Neuronal stem cell (in vitro differentiated cells): ENCODE measurements around the gene ANO9.

Experiments
- DNase-seq: peaks from one replicate; pipeline ENCODE4 v3.0.0-alpha.2; 2013; ENCODE audit warnings: low spot score
- H2AFZ ChIP-seq: one replicate; pipeline ENCODE4 v1.6.1; 2013; ENCODE audit warnings: mild to moderate bottlenecking, low read length, inconsistent platforms
- H2AK5ac ChIP-seq: 2 replicates; pipeline ENCODE4 v1.6.1; 2013; ENCODE audit warnings: low read depth, mild to moderate bottlenecking, inconsistent platforms, low read length, moderate library complexity, mixed read lengths
- H2BK120ac ChIP-seq: 2 replicates; pipeline ENCODE4 v1.6.1; 2013; ENCODE audit warnings: low read depth, mild to moderate bottlenecking, inconsistent platforms, low read length, moderate library complexity, mixed read lengths
- H2BK12ac ChIP-seq: one replicate; pipeline ENCODE4 v1.6.1; 2013; ENCODE audit warnings: low read length, inconsistent platforms
- H2BK15ac ChIP-seq: 2 replicates; pipeline ENCODE4 v1.6.1; 2013; ENCODE audit warnings: mild to moderate bottlenecking, low read length, inconsistent platforms, mixed read lengths
- H2BK5ac ChIP-seq: one replicate; pipeline ENCODE4 v1.6.1; 2013; ENCODE audit warnings: inconsistent platforms, mild to moderate bottlenecking, low read length, moderate library complexity
- H3K14ac ChIP-seq: one replicate; pipeline ENCODE4 v1.6.1; 2013; ENCODE audit warnings: low read length, inconsistent platforms
- H3K18ac ChIP-seq: 2 replicates; pipeline ENCODE4 v1.6.1; 2013; ENCODE audit warnings: low read length, inconsistent platforms
- H3K23ac ChIP-seq: 2 replicates; pipeline ENCODE4 v1.6.1; 2013; ENCODE audit warnings: low read depth, mild to moderate bottlenecking, mixed read lengths, low read length, inconsistent platforms; ENCODE audit not compliant: poor library complexity
- H3K27ac ChIP-seq: replicated peaks from 3 replicates; pipeline ENCODE4 v1.5.1; 2013; ENCODE audit warnings: low read length, inconsistent platforms
- H3K27me3 ChIP-seq, 3 experiments: 2 replicates each; pipeline ENCODE4 v1.6.1; 2013; ENCODE audit warnings: low read length in 3 of 3, mild to moderate bottlenecking in 2 of 3, inconsistent platforms in 1 of 3, low read depth in 1 of 3, mixed read lengths in 1 of 3, moderate library complexity in 1 of 3; ENCODE audit not compliant: control insufficient read depth in 3 of 3, insufficient read depth in 3 of 3
- H3K36me3 ChIP-seq, 2 donors: replicated peaks in 1 of 2; 2 replicates each; pipeline ENCODE4 v1.6.1; 2013; ENCODE audit warnings: low read length in 2 of 2; ENCODE audit not compliant: control insufficient read depth in 2 of 2, insufficient read depth in 2 of 2
- H3K4ac ChIP-seq: 2 replicates; pipeline ENCODE4 v1.6.1; 2013; ENCODE audit warnings: inconsistent platforms, mild to moderate bottlenecking, low read length, moderate library complexity
- H3K4me1 ChIP-seq, 2 donors: 1 replicate in 1 of 2; 2 replicates in 1 of 2; pipeline ENCODE4 v1.6.1; 2013; ENCODE audit warnings: low read length in 2 of 2, low read depth in 1 of 2; ENCODE audit not compliant: control insufficient read depth in 2 of 2, insufficient read depth in 1 of 2
- H3K4me2 ChIP-seq: one replicate; pipeline ENCODE4 v1.6.1; 2013; ENCODE audit warnings: mild to moderate bottlenecking, low read length, inconsistent platforms; ENCODE audit not compliant: insufficient read depth, poor library complexity, severe bottlenecking
- H3K4me3 ChIP-seq, 2 donors: 2 replicates each; pipeline ENCODE4 v1.5.1; 2013; ENCODE audit warnings: low read length in 2 of 2, mild to moderate bottlenecking in 2 of 2, inconsistent platforms in 1 of 2, moderate library complexity in 1 of 2
- H3K79me1 ChIP-seq: one replicate; pipeline ENCODE4 v1.6.1; 2013; ENCODE audit warnings: low read depth, mild to moderate bottlenecking, inconsistent platforms, low read length, moderate library complexity
- H3K9ac ChIP-seq: one replicate; pipeline ENCODE4 v1.6.1; 2013; ENCODE audit warnings: mild to moderate bottlenecking, low read depth, low read length, inconsistent platforms; ENCODE audit not compliant: poor library complexity
- H3K9me3 ChIP-seq, 2 donors: replicated peaks in 1 of 2; 2 replicates each; pipeline versions ENCODE3 to v1.6.1; 2013; ENCODE audit warnings: low read length in 2 of 2, mild to moderate bottlenecking in 2 of 2, inconsistent platforms in 1 of 2, low read depth in 1 of 2, mixed read lengths in 1 of 2, moderate library complexity in 1 of 2; ENCODE audit not compliant: control insufficient read depth in 2 of 2, insufficient read depth in 1 of 2
- H4K8ac ChIP-seq: one replicate; pipeline ENCODE4 v1.6.1; 2013; ENCODE audit warnings: low read depth, mild to moderate bottlenecking, inconsistent platforms, low read length, moderate library complexity
- H4K91ac ChIP-seq: one replicate; pipeline ENCODE4 v1.6.1; 2013; ENCODE audit warnings: low read length, low read depth, mild to moderate bottlenecking, inconsistent platforms; ENCODE audit not compliant: poor library complexity
- WGBS, 2 donors: extraction: QIAGEN DNeasy Blood & Tissue Kit; methylation state at CpG; one replicate each; pipeline ENCODE4 v1.1.7; 2013; ENCODE audit warnings: missing lambda C conversion rate in 2 of 2, mixed read lengths in 1 of 2; ENCODE audit not compliant: insufficient read length in 2 of 2, insufficient replicate concordance in 1 of 2; ENCODE audit errors: extremely low coverage in 2 of 2; 5-methylcytosine and 5-hydroxymethylcytosine counted together

The ANO9 gene

GRCh38 chr11:490186-490929 lies 48.5 kb upstream of the ANO9 start:
- Histone ChIP-seq H3K36me3 (peaks cover 19 to 47% of the 10 kb centered on the region in 2 donors), H2AFZ (no peak overlapping the region), H3K4ac (no peak overlapping the region), H2BK120ac (no peak overlapping the region), H3K9me3 (no peaks in the 10 kb centered on the region), H3K23ac (no peak overlapping the region), H3K4me2 (no peak overlapping the region), H4K8ac (no peak overlapping the region), H3K27ac (no peak overlapping the region), H2AK5ac (no peak overlapping the region), H3K4me1 (no peaks in the 10 kb centered on the region), H2BK5ac (no peak overlapping the region), H2BK15ac (no peak overlapping the region), H2BK12ac (no peak overlapping the region), H4K91ac (peak overlapping the region; percentile 72), H3K79me1 (peaks cover 11% of the 10 kb centered on the region), H3K14ac (peak overlapping the region; percentile 56), H3K9ac (peak overlapping the region; percentile 60), H3K4me3 (no peak overlapping the region), H3K18ac (no peak overlapping the region), H3K27me3 (no peaks in the 10 kb centered on the region)
- WGBS, 2 donors: no CpG with 5 or more reads among the region's 38 CpGs
- DNase-seq: no peak

GRCh38 chr11:489610-490185 lies 47.9 kb upstream of the ANO9 start:
- H2BK12ac ChIP-seq: no peak overlapping the region
- H3K18ac ChIP-seq: no peak overlapping the region
- H2BK5ac ChIP-seq: no peak overlapping the region
- no peaks in the 10 kb centered on the region for H3K27me3 ChIP-seq
- H4K8ac ChIP-seq: peak overlapping the region; percentile 17
- H3K14ac ChIP-seq: no peak overlapping the region
- no peak overlapping the region for H3K23ac ChIP-seq
- no peak overlapping the region for H2BK120ac ChIP-seq
- H3K36me3 ChIP-seq: peaks cover 14 to 40% of the 10 kb centered on the region in 2 donors
- no peak overlapping the region for H3K4ac ChIP-seq
- H2BK15ac ChIP-seq: no peak overlapping the region
- no peak overlapping the region for H4K91ac ChIP-seq
- peaks cover 14% of the 10 kb centered on the region for H3K79me1 ChIP-seq
- no peaks in the 10 kb centered on the region for H3K9me3 ChIP-seq
- H3K4me3 ChIP-seq: no peak overlapping the region
- no peaks in the 10 kb centered on the region for H3K4me1 ChIP-seq
- H2AK5ac ChIP-seq: no peak overlapping the region
- no peak for DNase-seq
- no peak overlapping the region for H3K4me2 ChIP-seq
- no peak overlapping the region for H2AFZ ChIP-seq
- WGBS, 2 donors: no CpG with 5 or more reads among the region's 37 CpGs
- H3K27ac ChIP-seq: no peak overlapping the region
- no peak overlapping the region for H3K9ac ChIP-seq

GRCh38 chr11:488992-489391 lies 47.2 kb upstream of the ANO9 start:
- H3K4me2 ChIP-seq: no peak overlapping the region
- H3K9ac ChIP-seq: no peak overlapping the region
- H2AK5ac ChIP-seq: no peak overlapping the region
- H2BK12ac ChIP-seq: no peak overlapping the region
- H3K27ac ChIP-seq: no peak overlapping the region
- peaks cover 0 to 2% of the 10 kb centered on the region in 2 donors for H3K9me3 ChIP-seq
- no CpG with 5 or more reads among the region's 19 CpGs for WGBS, 2 donors
- no peak overlapping the region for H2AFZ ChIP-seq
- no peak overlapping the region for H3K18ac ChIP-seq
- H3K27me3 ChIP-seq: no peaks in the 10 kb centered on the region
- no peak overlapping the region for H2BK120ac ChIP-seq
- no peak overlapping the region for H3K14ac ChIP-seq
- H3K4me3 ChIP-seq: no peak overlapping the region
- peaks cover 14 to 34% of the 10 kb centered on the region in 2 donors for H3K36me3 ChIP-seq
- H3K4ac ChIP-seq: no peak overlapping the region
- H4K8ac ChIP-seq: no peak overlapping the region
- no peak for DNase-seq
- H2BK5ac ChIP-seq: no peak overlapping the region
- no peak overlapping the region for H3K23ac ChIP-seq
- peaks cover 18% of the 10 kb centered on the region for H3K79me1 ChIP-seq
- H4K91ac ChIP-seq: no peak overlapping the region
- H3K4me1 ChIP-seq: no peaks in the 10 kb centered on the region
- H2BK15ac ChIP-seq: no peak overlapping the region

GRCh38 chr11:488579-488978 lies 46.8 kb upstream of the ANO9 start:
- H2AFZ ChIP-seq: no peak overlapping the region
- H2BK12ac ChIP-seq: no peak overlapping the region
- peaks cover 19% of the 10 kb centered on the region for H3K79me1 ChIP-seq
- no peak overlapping the region for H3K4me2 ChIP-seq
- H3K9me3 ChIP-seq: peaks cover 0 to 3% of the 10 kb centered on the region in 2 donors
- no peaks in the 10 kb centered on the region for H3K27me3 ChIP-seq
- H2AK5ac ChIP-seq: no peak overlapping the region
- no peak overlapping the region for H3K9ac ChIP-seq
- H2BK120ac ChIP-seq: no peak overlapping the region
- no peak overlapping the region for H2BK15ac ChIP-seq
- H4K8ac ChIP-seq: peak overlapping the region; percentile 17
- no CpG with 5 or more reads among the region's 19 CpGs for WGBS, 2 donors
- no peak overlapping the region for H4K91ac ChIP-seq
- H2BK5ac ChIP-seq: no peak overlapping the region
- H3K18ac ChIP-seq: no peak overlapping the region
- no peak for DNase-seq
- H3K27ac ChIP-seq: no peak overlapping the region
- no peak overlapping the region for H3K4me3 ChIP-seq
- H3K36me3 ChIP-seq: peaks cover 14 to 31% of the 10 kb centered on the region in 2 donors
- no peaks in the 10 kb centered on the region for H3K4me1 ChIP-seq
- no peak overlapping the region for H3K4ac ChIP-seq
- H3K14ac ChIP-seq: no peak overlapping the region
- peak overlapping the region; percentile 31 for H3K23ac ChIP-seq
